ENCODE measurements around the gene GALNTL6. TPM values are rescaled to one million over a fixed set of nuclear protein-coding genes. Genes with fewer than 3 reads are reported as not detected.

The GALNTL6 gene
- total RNA-seq, 1 donor, result under 0.01 TPM

- Histone ChIP-seq H3K9me3 (ENCODE audit: low read depth, low read length) (no peaks in the 10 kb centered on the region), H4K20me1 (ENCODE audit: insufficient read depth, low read length) (no peaks in the 10 kb centered on the region), H3K79me2 (ENCODE audit: insufficient read depth, low read length) (no peaks in the 10 kb centered on the region), H3K4me3 (ENCODE audit: insufficient read depth, low read length) (no peak overlapping the region), H2AFZ (ENCODE audit: low read length) (no peak overlapping the region), H3K4me2 (ENCODE audit: insufficient read depth, low read length) (no peak overlapping the region), H3K27ac (ENCODE audit: low read depth, low read length) (no peak overlapping the region), H3K4me1 (ENCODE audit: insufficient read depth, low read length) (no peaks in the 10 kb centered on the region), H3K36me3 (ENCODE audit: insufficient read depth, low read length) (no peaks in the 10 kb centered on the region), H3K27me3 (ENCODE audit: insufficient read depth, low read length) (no peaks in the 10 kb centered on the region)
- DNase-seq (ENCODE audit: insufficient read length, low spot score, missing footprints), result no peak
- TF ChIP-seq CTCF (IDR thresholded peaks at IDR 0.05; ENCODE audit: extremely low read depth, low read depth, low read length), result no peak
Measured at GRCh38 chr4:172826346-172826745, 1013.1 kb downstream of the GALNTL6 start.

- Histone ChIP-seq H3K9me3 (ENCODE audit: low read depth, low read length) (no peaks in the 10 kb centered on the region), H2AFZ (ENCODE audit: low read length) (no peak overlapping the region), H3K27me3 (ENCODE audit: insufficient read depth, low read length) (no peaks in the 10 kb centered on the region), H3K4me1 (ENCODE audit: insufficient read depth, low read length) (no peaks in the 10 kb centered on the region), H4K20me1 (ENCODE audit: insufficient read depth, low read length) (no peaks in the 10 kb centered on the region), H3K79me2 (ENCODE audit: insufficient read depth, low read length) (no peaks in the 10 kb centered on the region), H3K36me3 (ENCODE audit: insufficient read depth, low read length) (no peaks in the 10 kb centered on the region), H3K4me2 (ENCODE audit: insufficient read depth, low read length) (no peak overlapping the region), H3K27ac (ENCODE audit: low read depth, low read length) (no peak overlapping the region), H3K4me3 (ENCODE audit: insufficient read depth, low read length) (no peak overlapping the region)
- TF ChIP-seq CTCF (IDR thresholded peaks at IDR 0.05; ENCODE audit: extremely low read depth, low read depth, low read length), result no peak
- no peak for DNase-seq (ENCODE audit: insufficient read length, low spot score, missing footprints)
Measured at GRCh38 chr4:172826861-172827260, 1013.7 kb downstream of the GALNTL6 start.

- Histone ChIP-seq H2AFZ (ENCODE audit: low read length) (peak overlapping the region; percentile 59), H3K36me3 (ENCODE audit: insufficient read depth, low read length) (no peaks in the 10 kb centered on the region)
- peak; percentile 56 for TF ChIP-seq CTCF (IDR thresholded peaks at IDR 0.05; ENCODE audit: extremely low read depth, low read depth, low read length)
Measured at GRCh38 chr4:172830295-172830764, 1017.1 kb downstream of the GALNTL6 start.

GRCh38 chr4:172836661-172837060 is 1023.5 kb downstream of the GALNTL6 start:
- H3K36me3 ChIP-seq (ENCODE audit: insufficient read depth, low read length), result no peaks in the 10 kb centered on the region
- no peak overlapping the region for H3K27ac ChIP-seq (ENCODE audit: low read depth, low read length)
- no peaks in the 10 kb centered on the region for H3K4me1 ChIP-seq (ENCODE audit: insufficient read depth, low read length)
- no peak for DNase-seq (ENCODE audit: insufficient read length, low spot score, missing footprints)
- H3K4me3 ChIP-seq (ENCODE audit: insufficient read depth, low read length), result no peak overlapping the region
- H2AFZ ChIP-seq (ENCODE audit: low read length), result no peak overlapping the region
- H3K9me3 ChIP-seq (ENCODE audit: low read depth, low read length), result no peaks in the 10 kb centered on the region
- H4K20me1 ChIP-seq (ENCODE audit: insufficient read depth, low read length), result no peaks in the 10 kb centered on the region
- no peak for TF ChIP-seq CTCF (IDR thresholded peaks at IDR 0.05; ENCODE audit: extremely low read depth, low read depth, low read length)
- no peaks in the 10 kb centered on the region for H3K79me2 ChIP-seq (ENCODE audit: insufficient read depth, low read length)
- H3K4me2 ChIP-seq (ENCODE audit: insufficient read depth, low read length), result no peak overlapping the region
- no peaks in the 10 kb centered on the region for H3K27me3 ChIP-seq (ENCODE audit: insufficient read depth, low read length)

More at GRCh38 chr4:172830295-172830764, 1017.1 kb downstream of the GALNTL6 start:
- no peaks in the 10 kb centered on the region for H3K4me1 ChIP-seq (ENCODE audit: insufficient read depth, low read length)
- no peak for DNase-seq (ENCODE audit: insufficient read length, low spot score, missing footprints)
- H3K4me3 ChIP-seq (ENCODE audit: insufficient read depth, low read length), result no peak overlapping the region
- H3K27me3 ChIP-seq (ENCODE audit: insufficient read depth, low read length), result no peaks in the 10 kb centered on the region
- H3K27ac ChIP-seq (ENCODE audit: low read depth, low read length), result no peak overlapping the region
- no peaks in the 10 kb centered on the region for H3K79me2 ChIP-seq (ENCODE audit: insufficient read depth, low read length)
- no peaks in the 10 kb centered on the region for H4K20me1 ChIP-seq (ENCODE audit: insufficient read depth, low read length)
- H3K4me2 ChIP-seq (ENCODE audit: insufficient read depth, low read length), result no peak overlapping the region
- no peaks in the 10 kb centered on the region for H3K9me3 ChIP-seq (ENCODE audit: low read depth, low read length)

Data from osteoblast (primary cell).